Kidney (tissue), 14 donors: Measurements from ENCODE around the gene RTRAF. TPM values are rescaled to one million over a fixed set of nuclear protein-coding genes. Genes with fewer than 3 reads are reported as not detected.

ENCODE experiments used
- DNase-seq, 5 donors: peaks; one replicate each; pipeline ENCODE4 v3.0.0-alpha.2; 2013 to 2020
- FAIRE-seq: peaks from 2 replicates; lab custom pipeline; 2012; peaks lifted over from hg19 to GRCh38; lab: Jason Lieb, UNC
- H3K27ac ChIP-seq, 2 donors: one replicate each; pipeline ENCODE4 v1.7.0; 2013; ENCODE audit warnings: low read depth in 2 of 2, low read length in 2 of 2, inconsistent platforms in 1 of 2
- H3K27me3 ChIP-seq: one replicate; pipeline ENCODE4 v1.7.1; 2013; ENCODE audit warnings: low read length, inconsistent platforms; ENCODE audit not compliant: control insufficient read depth, insufficient read depth
- H3K36me3 ChIP-seq, 3 donors: one replicate each; pipeline versions ENCODE4 v1.7.0 to v1.7.1; 2013; ENCODE audit warnings: low read length in 3 of 3, control low read depth in 1 of 3, inconsistent platforms in 1 of 3; ENCODE audit not compliant: insufficient read depth in 3 of 3, control insufficient read depth in 2 of 3
- H3K4me1 ChIP-seq, 3 donors: one replicate each; pipeline versions ENCODE4 v1.7.0 to v1.7.1; 2013; ENCODE audit warnings: low read length in 3 of 3, inconsistent platforms in 1 of 3, low read depth in 1 of 3; ENCODE audit not compliant: control insufficient read depth in 2 of 3, insufficient read depth in 2 of 3
- H3K4me3 ChIP-seq, 3 donors: one replicate each; pipeline versions ENCODE4 v1.7.0 to v1.8.1; 2013; ENCODE audit warnings: low read length in 3 of 3, control low read depth in 1 of 3, inconsistent platforms in 1 of 3
- H3K9ac ChIP-seq, 3 donors: one replicate each; pipeline versions ENCODE4 v1.7.0 to v1.7.1; 2013; ENCODE audit warnings: low read length in 3 of 3, control low read depth in 1 of 3, inconsistent platforms in 1 of 3
- H3K9me3 ChIP-seq, 3 donors: one replicate each; pipeline versions ENCODE4 v1.7.0 to v1.7.1; 2013; ENCODE audit warnings: low read length in 3 of 3, control low read depth in 1 of 3, inconsistent platforms in 1 of 3; ENCODE audit not compliant: control insufficient read depth in 2 of 3, insufficient read depth in 1 of 3
- CTCF ChIP-seq: IDR thresholded peaks from 3 replicates; pipeline ENCODE4 v1.5.1; 2012; ENCODE audit warnings: mild to moderate bottlenecking, moderate library complexity, borderline replicate concordance; ENCODE audit not compliant: insufficient read depth; ENCODE audit errors: extremely low read depth
- intact Hi-C: fragments of 100-400 bp; cut with DNase I; formaldehyde crosslinking; loops from one replicate; pipeline ENCODE4 v1.11.1; 2022
- polyA plus RNA-seq: library from polyadenylated mRNA; stranded (reverse); fragments of 350-450 nt; fragmentation: Illumina TruSeq; extraction: RNeasy Lipid Tissue Mini Kit (QIAGEN cat#74804); gene quantifications from one replicate; pipeline ENCODE4 v1.2.3, GENCODE V29; 2014; ENCODE audit warnings: low read depth, low replicate concordance; ENCODE audit not compliant: insufficient read depth
- total RNA-seq: library from RNA; stranded (reverse); fragmentation: NEBNext Ultra II Directional; extraction: Animal tissue kit (Norgen Biotek cat#: 25700); gene quantifications from one replicate; pipeline ENCODE4 v1.2.1, GENCODE V29; 2021
- donor health status: control.
- donor health status: control.
- donor health status: control.
- donor health status: control.
- donor health status: control.
- donor health status: DM: yes; HTN: yes; CAD: no.
- donor health status: Normal renal cell carcinoma (clear cell type).

Gene RTRAF
- total and polyA plus RNA-seq, 2 donors from 2014 or later, result 116 to 250 TPM

- Histone ChIP-seq H3K4me1 (no peaks in the 10 kb centered on the region), H3K27me3 (no peaks in the 10 kb centered on the region), H3K27ac (no peak overlapping the region), H3K9me3 (no peaks in the 10 kb centered on the region), H3K9ac (no peak overlapping the region), H3K36me3 (peaks cover 9 to 67% (median 41%) of the 10 kb centered on the region in 3 donors), H3K4me3 (no peak overlapping the region)
- DNase-seq (no peak), FAIRE-seq (no peak)
- no peak for TF ChIP-seq CTCF
- intact Hi-C loops, result no loop called here
Observed at GRCh38 chr14:52008136-52008535, 18.8 kb downstream of the RTRAF start.

- Histone ChIP-seq H3K9me3 (no peaks in the 10 kb centered on the region), H3K4me3 (no peak overlapping the region), H3K27ac (no peak overlapping the region), H3K9ac (no peak overlapping the region), H3K4me1 (no peaks in the 10 kb centered on the region), H3K36me3 (peaks cover 6 to 51% (median 32%) of the 10 kb centered on the region in 3 donors), H3K27me3 (no peaks in the 10 kb centered on the region)
- FAIRE-seq (no peak), DNase-seq (no peak)
- intact Hi-C loops, result no loop called here
- no peak for TF ChIP-seq CTCF
Observed at GRCh38 chr14:52010173-52010693, 20.9 kb downstream of the RTRAF start.

GRCh38 chr14:52011523-52011922 lies 22.2 kb downstream of the RTRAF start:
- H3K4me1 ChIP-seq, result no peaks in the 10 kb centered on the region
- TF ChIP-seq CTCF, result no peak
- no peak for DNase-seq
- intact Hi-C loops, result no loop called here
- no peaks in the 10 kb centered on the region for H3K9me3 ChIP-seq
- H3K27ac ChIP-seq, result no peak overlapping the region
- peaks cover 3 to 39% (median 20%) of the 10 kb centered on the region in 3 donors for H3K36me3 ChIP-seq
- no peak overlapping the region for H3K9ac ChIP-seq
- FAIRE-seq, result no peak
- H3K4me3 ChIP-seq, result no peak overlapping the region
- no peaks in the 10 kb centered on the region for H3K27me3 ChIP-seq

- intact Hi-C loops, result no loop called here
- Histone ChIP-seq H3K4me1 (peaks cover 0 to 3% (median 0%) of the 10 kb centered on the region in 3 donors), H3K27ac (no peak overlapping the region)
Observed at GRCh38 chr14:52012635-52013034, 23.3 kb downstream of the RTRAF start.

More at GRCh38 chr14:52012635-52013034, 23.3 kb downstream of the RTRAF start:
- Histone ChIP-seq H3K36me3 (peaks cover 1 to 30% (median 16%) of the 10 kb centered on the region in 3 donors), H3K9ac (no peak overlapping the region), H3K27me3 (no peaks in the 10 kb centered on the region), H3K4me3 (no peak overlapping the region), H3K9me3 (no peaks in the 10 kb centered on the region)
- no peak for FAIRE-seq
- peak in 2 of 5 donors; percentile 29 to 88 for DNase-seq
- TF ChIP-seq CTCF, result no peak
